NCI-H2227 treated with DMSO at 0.1 percent for 48 hours (cell line): ENCODE measurements around the gene MEX3C.

Experiments
- DNase-seq: peaks from one replicate; lab custom pipeline; 2025; lab: John Stamatoyannopoulos, UW

Gene MEX3C

GRCh38 chr18:51153659-51154371 is 43.7 kb downstream of the MEX3C start:
- no peak for DNase-seq

- no peak for DNase-seq
Observed at GRCh38 chr18:51151568-51152511, 45.6 kb downstream of the MEX3C start.

GRCh38 chr18:51151185-51151567 is 46.3 kb downstream of the MEX3C start:
- no peak for DNase-seq

GRCh38 chr18:51150113-51150700 is 47.3 kb downstream of the MEX3C start:
- DNase-seq = no peak

GRCh38 chr18:51149670-51150069 is 47.8 kb downstream of the MEX3C start:
- DNase-seq = no peak

GRCh38 chr18:51146909-51147308 is 50.6 kb downstream of the MEX3C start:
- DNase-seq = no peak

GRCh38 chr18:51138936-51139335 is 58.5 kb downstream of the MEX3C start:
- no peak for DNase-seq

GRCh38 chr18:51137891-51138290 is 59.6 kb downstream of the MEX3C start:
- no peak for DNase-seq

GRCh38 chr18:51137026-51137729 is 60.3 kb downstream of the MEX3C start:
- DNase-seq = no peak

GRCh38 chr18:51135795-51136194 is 61.7 kb downstream of the MEX3C start:
- DNase-seq = no peak

- no peak for DNase-seq
Observed at GRCh38 chr18:51135364-51135763, 62.1 kb downstream of the MEX3C start.

- no peak for DNase-seq
Observed at GRCh38 chr18:51134721-51135120, 62.8 kb downstream of the MEX3C start.

- no peak for DNase-seq
Observed at GRCh38 chr18:51133580-51134160, 63.8 kb downstream of the MEX3C start.

- DNase-seq = no peak
Observed at GRCh38 chr18:51132256-51132935, 65.1 kb downstream of the MEX3C start.

GRCh38 chr18:51128533-51128932 is 68.9 kb downstream of the MEX3C start:
- DNase-seq = no peak

- DNase-seq = no peak
Observed at GRCh38 chr18:51127664-51128063, 69.8 kb downstream of the MEX3C start.

- DNase-seq = no peak
Observed at GRCh38 chr18:51125976-51126375, 71.5 kb downstream of the MEX3C start.
